HUES48 (cell line): ENCODE measurements around the gene TCEAL8.
A peak's percentile ranks its signal among the peaks of the same experiment; 100 is the strongest.

Source experiments
- H3K27ac ChIP-seq: one replicate; pipeline ENCODE4 v1.7.0; 2013; ENCODE audit warnings: low read depth, low read length, inconsistent platforms
- H3K27me3 ChIP-seq: 2 replicates; pipeline ENCODE4 v1.6.1; 2013; ENCODE audit warnings: mild to moderate bottlenecking, low read length; ENCODE audit not compliant: control insufficient read depth, insufficient read depth
- H3K36me3 ChIP-seq: 2 replicates; pipeline ENCODE4 v1.6.1; 2013; ENCODE audit warnings: low read length; ENCODE audit not compliant: control insufficient read depth, insufficient read depth
- H3K4me1 ChIP-seq: 2 replicates; pipeline ENCODE4 v1.6.1; 2013; ENCODE audit warnings: mild to moderate bottlenecking, low read length; ENCODE audit not compliant: control insufficient read depth, insufficient read depth
- H3K4me3 ChIP-seq: 2 replicates; pipeline ENCODE4 v1.5.1; 2013; ENCODE audit warnings: mild to moderate bottlenecking, low read depth, low read length
- H3K9ac ChIP-seq: 2 replicates; pipeline ENCODE4 v1.6.1; 2013; ENCODE audit warnings: mild to moderate bottlenecking, low read depth, low read length, moderate library complexity
- H3K9me3 ChIP-seq: 2 replicates; pipeline ENCODE4 v1.6.1; 2013; ENCODE audit warnings: low read length; ENCODE audit not compliant: control insufficient read depth, insufficient read depth

The TCEAL8 gene

GRCh38 chrX:103214870-103215424 is 40.0 kb downstream of the TCEAL8 start, which contains the start of gene BEX4:
Gene BEX4, plus strand, starts transcription at chrX:103215108. Its CDS starts 1,046 bp downstream, at chrX:103216154.
- Histone ChIP-seq H3K9ac (peak within 1 kb of the TSS; percentile 91), H3K36me3 (peaks cover 15% of the 10 kb centered on the region), H3K27me3 (peaks cover 9% of the 10 kb centered on the region; the same call in 1 of the 2 replicates), H3K4me1 (peaks cover 17% of the 10 kb centered on the region; the same call in 1 of the 2 replicates), H3K9me3 (no peaks in the 10 kb centered on the region), H3K27ac (peak within 1 kb of the TSS; percentile 97), H3K4me3 (peak within 1 kb of the TSS; percentile 86)

- Histone ChIP-seq H3K9ac (no peak overlapping the region), H3K27ac (no peak overlapping the region)
These were observed 42.1 kb downstream of the TCEAL8 start for GRCh38 chrX:103212749-103213457.

GRCh38 chrX:103211012-103211715 is 43.8 kb downstream of the TCEAL8 start:
- Histone ChIP-seq H3K27ac (no peak overlapping the region), H3K9ac (no peak overlapping the region), H3K4me1 (0 out of 2 replicates have a peak, but pooled peaks cover 6% of the 10 kb centered on the region), H3K4me3 (no peak overlapping the region), H3K36me3 (peaks cover under 1% of the 10 kb centered on the region), H3K27me3 (no peaks in the 10 kb centered on the region), H3K9me3 (no peaks in the 10 kb centered on the region)

More at GRCh38 chrX:103212749-103213457, 42.1 kb downstream of the TCEAL8 start:
- H3K4me1 ChIP-seq, result peaks cover 17% of the 10 kb centered on the region; the same call in 1 of the 2 replicates
- peaks cover 15% of the 10 kb centered on the region for H3K36me3 ChIP-seq
- H3K27me3 ChIP-seq, result peaks cover 3% of the 10 kb centered on the region; the same call in 1 of the 2 replicates
- no peaks in the 10 kb centered on the region for H3K9me3 ChIP-seq
- no peak overlapping the region for H3K4me3 ChIP-seq

- no peaks in the 10 kb centered on the region for H3K9me3 ChIP-seq
- H3K36me3 ChIP-seq, result no peaks in the 10 kb centered on the region
- H3K27ac ChIP-seq, result no peak overlapping the region
- H3K4me3 ChIP-seq, result no peak overlapping the region
- H3K4me1 ChIP-seq, result 0 out of 2 replicates have a peak, but pooled peaks cover 3% of the 10 kb centered on the region
- H3K9ac ChIP-seq, result no peak overlapping the region
- no peaks in the 10 kb centered on the region for H3K27me3 ChIP-seq
These were observed 44.9 kb downstream of the TCEAL8 start for GRCh38 chrX:103210056-103210455.
